Erythroblast (primary cell): ENCODE results near the gene SPOCK1.

ENCODE experiments used
- DNase-seq, 2 experiments: peaks; one replicate each; lab custom pipeline; 2025; lab: John Stamatoyannopoulos, UW
- GATA1 ChIP-seq: IDR thresholded peaks from 2 replicates; pipeline ENCODE4 v1.6.1; 2011; ENCODE audit warnings: low read depth, mild to moderate bottlenecking, control low read depth, low read length, moderate library complexity
- POLR2A ChIP-seq: IDR thresholded peaks from 2 replicates; pipeline ENCODE4 v1.6.1; 2011; ENCODE audit warnings: mild to moderate bottlenecking, low read length

SPOCK1 gene

GRCh38 chr5:137341831-137342230 lies 157.3 kb downstream of the SPOCK1 start:
- TF ChIP-seq POLR2A = no peak
- no peak for TF ChIP-seq GATA1
- DNase-seq = no peak

DNA sequence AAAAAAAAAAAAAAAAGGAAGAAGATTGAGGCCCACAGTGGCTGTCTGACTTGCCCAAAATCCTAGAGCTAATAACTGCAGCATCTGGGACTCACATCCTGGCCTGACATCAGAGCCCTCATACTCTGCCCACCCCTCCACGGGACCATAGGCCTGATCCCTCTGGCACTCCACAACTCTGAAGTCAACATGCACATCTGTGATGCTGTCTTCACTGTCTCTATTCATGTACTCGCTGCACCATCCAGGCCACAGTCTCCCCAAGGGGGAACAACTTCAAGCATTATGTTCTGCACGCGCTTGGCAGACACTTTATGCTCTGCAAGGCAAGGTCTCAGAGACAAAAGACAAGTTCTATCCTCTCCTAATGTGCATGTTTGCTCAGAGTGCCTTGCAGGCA lies 158.2 kb downstream of the SPOCK1 start:
- no peak for TF ChIP-seq POLR2A
- TF ChIP-seq GATA1 = no peak
- no peak for DNase-seq

DNA sequence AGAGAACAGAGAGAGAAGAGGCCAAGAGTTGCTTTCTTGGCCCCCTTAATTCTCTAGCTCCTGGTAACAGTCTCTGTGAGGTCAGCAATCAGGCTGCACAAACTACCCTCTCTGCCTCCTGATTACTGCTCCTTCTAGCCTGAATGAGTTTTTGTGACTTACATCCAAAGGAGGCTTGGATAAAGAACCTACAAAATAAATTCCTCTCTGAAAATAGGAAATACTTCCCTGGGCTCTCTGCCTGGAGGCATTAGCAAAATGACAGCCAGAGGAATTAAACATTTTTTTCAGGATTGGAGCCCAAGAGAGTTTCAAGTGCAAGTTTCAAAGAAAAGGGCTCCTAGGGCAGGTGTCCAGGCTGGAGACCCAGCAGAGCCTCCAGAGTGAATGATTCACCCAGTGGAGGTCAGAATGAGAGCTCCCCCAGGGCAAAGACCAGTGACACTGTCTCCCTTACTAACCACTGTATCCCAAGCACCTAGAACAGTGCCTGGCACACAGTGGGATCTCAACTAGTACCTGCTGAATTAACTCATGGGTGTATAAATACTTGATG lies 162.5 kb downstream of the SPOCK1 start:
- no peak for TF ChIP-seq POLR2A
- no peak for TF ChIP-seq GATA1
- no peak for DNase-seq

DNA sequence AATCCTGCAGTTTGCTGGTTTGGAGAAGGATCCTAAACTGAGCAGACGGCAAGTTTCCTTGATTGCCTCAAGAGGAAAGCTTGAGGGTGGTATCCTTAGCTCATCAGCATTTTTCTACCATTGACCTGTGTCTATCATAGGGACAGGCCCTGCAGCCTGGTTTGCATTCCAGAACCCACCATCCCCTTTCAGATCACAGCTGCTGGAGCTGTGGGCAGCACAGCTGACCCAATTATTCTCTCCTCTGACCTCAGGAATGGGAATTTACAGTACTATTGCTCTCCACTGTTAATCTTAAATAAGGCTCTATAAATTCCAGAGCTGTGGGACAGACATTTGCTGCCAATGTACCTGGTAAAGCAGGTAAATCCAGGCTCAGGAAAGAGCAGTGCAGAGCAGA lies 163.0 kb downstream of the SPOCK1 start:
- TF ChIP-seq POLR2A (no peak), GATA1 (no peak)
- no peak for DNase-seq

GRCh38 chr5:137335493-137335892 lies 163.6 kb downstream of the SPOCK1 start:
- TF ChIP-seq GATA1 = no peak
- TF ChIP-seq POLR2A = no peak
- no peak for DNase-seq

DNA sequence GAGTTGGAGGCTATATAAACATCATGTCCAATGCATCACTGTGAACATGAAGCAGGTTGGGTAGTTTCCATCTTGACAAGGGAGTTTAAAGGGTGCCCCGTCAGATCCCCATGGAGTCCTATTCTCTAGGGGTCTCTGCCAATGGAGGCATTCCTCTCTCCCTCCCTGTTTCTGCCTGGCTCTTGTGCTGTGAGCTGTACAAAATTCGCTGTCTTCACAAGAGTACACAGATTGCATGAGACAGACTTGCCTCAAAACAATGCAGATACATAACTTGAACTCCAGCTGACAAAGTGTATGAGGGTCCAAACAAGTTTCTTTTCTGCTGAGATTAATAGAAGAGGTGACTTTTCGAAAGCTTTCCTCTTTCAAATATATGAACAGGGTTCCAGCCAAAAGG lies 165.2 kb downstream of the SPOCK1 start:
- TF ChIP-seq GATA1 (no peak), POLR2A (no peak)
- DNase-seq = no peak

- DNase-seq = no peak
Measured at GRCh38 chr5:137333475-137333874, 165.7 kb downstream of the SPOCK1 start.

GRCh38 chr5:137332296-137332695 lies 166.8 kb downstream of the SPOCK1 start:
- no peak for TF ChIP-seq POLR2A
- no peak for TF ChIP-seq GATA1
- DNase-seq = no peak

More at GRCh38 chr5:137333475-137333874, 165.7 kb downstream of the SPOCK1 start:
- TF ChIP-seq POLR2A (no peak), GATA1 (no peak)

DNA sequence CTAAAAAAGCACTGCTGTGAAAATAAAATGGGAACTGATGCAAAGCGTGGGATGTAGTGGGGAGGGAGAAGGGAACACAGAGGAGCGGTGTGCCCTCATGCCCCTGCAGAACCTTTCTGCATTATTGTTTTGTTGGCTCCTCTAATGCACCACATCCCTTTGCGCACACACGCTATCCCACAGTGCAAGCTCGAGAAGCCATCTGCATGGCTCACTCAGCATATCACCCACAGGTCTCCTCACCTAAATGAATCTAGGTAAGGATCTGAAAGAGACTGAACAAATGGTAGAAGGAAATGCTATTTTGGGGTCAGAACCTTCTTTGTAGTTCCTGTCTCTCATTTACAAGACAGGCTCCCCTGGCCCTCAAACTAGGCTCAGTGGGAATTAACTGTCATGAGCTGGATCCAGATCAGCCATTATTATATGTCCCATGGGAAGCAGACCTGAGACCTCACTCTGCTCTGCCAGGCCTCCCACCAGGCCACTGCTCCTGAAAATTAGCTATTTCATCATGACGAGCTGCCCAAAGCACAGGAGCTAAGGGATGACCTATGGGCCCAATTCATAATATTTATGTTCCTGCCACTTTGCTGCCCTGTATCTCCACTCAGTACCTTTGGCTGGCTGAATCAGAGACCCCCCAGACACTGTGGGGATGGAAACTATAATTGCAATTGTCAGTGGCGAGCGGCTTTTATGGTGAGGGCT lies 169.4 kb downstream of the SPOCK1 start:
- DNase-seq = no peak
- TF ChIP-seq POLR2A (no peak), GATA1 (no peak)

DNA sequence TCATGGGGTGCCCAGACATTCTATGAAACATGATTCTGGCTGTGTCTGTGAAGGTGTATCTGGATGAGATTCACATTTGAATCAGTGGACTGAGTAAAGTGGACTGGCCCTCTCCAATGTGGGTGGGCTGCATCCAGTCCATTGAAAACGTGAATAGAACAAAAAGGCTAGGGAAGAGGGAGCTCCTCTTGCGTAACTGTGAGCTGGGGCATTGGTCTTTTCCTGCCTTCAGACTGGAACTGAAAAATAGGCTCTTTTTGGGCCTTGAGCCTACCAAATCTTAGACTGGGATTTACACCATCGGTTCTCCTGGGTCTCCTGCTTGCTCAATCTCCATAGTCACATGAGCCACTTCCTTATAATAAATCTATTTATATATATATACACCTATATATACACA lies 170.1 kb downstream of the SPOCK1 start:
- no peak for TF ChIP-seq GATA1
- TF ChIP-seq POLR2A = no peak
- DNase-seq = no peak

DNA sequence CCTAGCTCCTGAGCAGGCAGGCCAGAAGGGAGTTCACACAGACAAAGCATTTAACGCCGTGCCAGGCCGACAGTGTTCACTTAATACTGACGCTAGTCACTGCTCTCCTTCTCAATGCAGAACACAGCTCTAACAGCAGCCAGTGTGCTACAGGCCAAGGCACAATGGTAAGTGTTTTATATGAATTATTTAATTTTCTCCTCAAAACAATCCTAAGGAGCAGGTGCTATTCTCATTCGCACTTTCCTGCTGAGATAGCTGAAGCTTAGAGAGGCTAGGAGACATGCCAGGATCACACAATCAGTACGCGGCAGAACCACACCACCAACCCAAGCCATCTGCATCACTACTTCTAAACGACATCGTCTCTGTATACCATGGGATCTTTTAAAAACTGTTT lies 170.7 kb downstream of the SPOCK1 start:
- no peak for TF ChIP-seq GATA1
- TF ChIP-seq POLR2A = no peak
- no peak for DNase-seq

- no peak for TF ChIP-seq GATA1
- TF ChIP-seq POLR2A = no peak
- DNase-seq = no peak
Measured at GRCh38 chr5:137325721-137326120, 173.4 kb downstream of the SPOCK1 start.

GRCh38 chr5:137320056-137321045 lies 178.8 kb downstream of the SPOCK1 start:
- TF ChIP-seq POLR2A = no peak
- no peak for TF ChIP-seq GATA1
- DNase-seq = peak; percentile 6 to 46

DNA sequence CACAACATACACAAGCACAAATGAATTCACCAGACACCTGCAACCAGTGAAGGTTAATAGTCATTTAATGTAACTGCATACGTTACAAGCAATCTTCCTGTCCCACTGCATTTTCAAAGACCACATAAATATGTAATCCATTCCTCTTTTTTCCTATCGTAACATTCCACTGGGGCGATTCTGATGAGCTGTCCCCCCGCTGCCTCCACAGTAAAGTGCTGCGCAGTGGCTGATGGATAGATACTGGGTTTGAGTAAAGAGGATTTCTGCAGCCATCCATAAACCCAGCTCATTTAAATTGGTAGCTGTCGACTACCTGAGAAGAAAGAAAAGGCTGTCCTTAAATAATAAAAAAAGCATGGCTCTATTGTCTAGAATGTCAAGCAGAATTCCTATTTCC lies 181.1 kb downstream of the SPOCK1 start:
- no peak for DNase-seq
- TF ChIP-seq GATA1 = no peak
- no peak for TF ChIP-seq POLR2A
